Skin epidermis (tissue), 12 donors: ENCODE measurements around the gene PPFIA3.
A peak's percentile ranks its signal among the peaks of the same experiment; 100 is the strongest.

Source experiments
- H3K27ac ChIP-seq, 21 experiments: fragments of 200-600 bp; sonication (generic) in 11 of 21; one replicate each; pipeline ENCODE4 v1.5.0; 2020; ENCODE audit warnings: mild to moderate bottlenecking in 3 of 21, inconsistent platforms in 2 of 21, moderate library complexity in 2 of 21
- H3K4me3 ChIP-seq, 7 experiments: fragments of 200-600 bp; sonication (generic) in 2 of 7; one replicate each; pipeline ENCODE4 v1.5.0; 2020; ENCODE audit warnings: inconsistent platforms in 2 of 7, mild to moderate bottlenecking in 2 of 7, moderate library complexity in 1 of 7

PPFIA3 gene

GRCh38 chr19:49101160-49101559, 18.2 kb upstream of the PPFIA3 start:
- Histone ChIP-seq H3K4me3 (no peak overlapping the region), H3K27ac (no peak overlapping the region)

- Histone ChIP-seq H3K4me3 (no peak overlapping the region), H3K27ac (no peak overlapping the region)
Measured at GRCh38 chr19:49102303-49102702, 17.0 kb upstream of the PPFIA3 start.

- H3K4me3 ChIP-seq, result no peak overlapping the region
- no peak overlapping the region for H3K27ac ChIP-seq
Measured at GRCh38 chr19:49103331-49104085, 15.8 kb upstream of the PPFIA3 start.

- Histone ChIP-seq H3K27ac (no peak overlapping the region), H3K4me3 (no peak overlapping the region)
Measured at GRCh38 chr19:49104229-49104864, 15.0 kb upstream of the PPFIA3 start.

GRCh38 chr19:49106648-49107135, 12.7 kb upstream of the PPFIA3 start:
- no peak overlapping the region for H3K27ac ChIP-seq

GRCh38 chr19:49107625-49108459, 11.5 kb upstream of the PPFIA3 start:
- H3K27ac ChIP-seq, result no peak overlapping the region
- H3K4me3 ChIP-seq, result no peak overlapping the region

More at GRCh38 chr19:49106648-49107135, 12.7 kb upstream of the PPFIA3 start:
- H3K4me3 ChIP-seq, result no peak overlapping the region

- no peak overlapping the region for H3K27ac ChIP-seq
Measured at GRCh38 chr19:49109051-49109450, 10.3 kb upstream of the PPFIA3 start.

GRCh38 chr19:49109569-49110233, 9.6 kb upstream of the PPFIA3 start:
- Histone ChIP-seq H3K27ac (no peak overlapping the region), H3K4me3 (no peak overlapping the region)

More at GRCh38 chr19:49109051-49109450, 10.3 kb upstream of the PPFIA3 start:
- H3K4me3 ChIP-seq, result no peak overlapping the region

GRCh38 chr19:49110567-49110966, 8.8 kb upstream of the PPFIA3 start:
- H3K27ac ChIP-seq, result no peak overlapping the region
- H3K4me3 ChIP-seq, result no peak overlapping the region

GRCh38 chr19:49111218-49111998, 7.9 kb upstream of the PPFIA3 start:
- no peak overlapping the region for H3K27ac ChIP-seq
- H3K4me3 ChIP-seq, result no peak overlapping the region

GRCh38 chr19:49113762-49114629, 5.3 kb upstream of the PPFIA3 start, which contains the start of gene LIN7B:
TSS of gene LIN7B (plus strand) at chr19:49114370. CDS start at chr19:49114405, 35 bp downstream.
- peak within 1 kb of the TSS; percentile 23 to 87 (median 80) for H3K27ac ChIP-seq

GRCh38 chr19:49114630-49115363, 4.5 kb upstream of the PPFIA3 start:
- Histone ChIP-seq H3K27ac (peak overlapping the region; percentile 23 to 87 (median 80)), H3K4me3 (peak overlapping the region; percentile 66 to 96 (median 86))

More at GRCh38 chr19:49113762-49114629, 5.3 kb upstream of the PPFIA3 start, which contains the start of gene LIN7B:
- peak within 1 kb of the TSS; percentile 66 to 96 (median 86) for H3K4me3 ChIP-seq

- H3K4me3 ChIP-seq, result no peak overlapping the region
- H3K27ac ChIP-seq, result no peak overlapping the region
Measured at GRCh38 chr19:49116544-49116943, 2.8 kb upstream of the PPFIA3 start.

GRCh38 chr19:49117677-49118564, 1.4 kb upstream of the PPFIA3 start:
- peak overlapping the region in 20 of 21 experiments; percentile 84 to 97 (median 90) for H3K27ac ChIP-seq
- peak overlapping the region; percentile 48 to 69 (median 57) for H3K4me3 ChIP-seq

GRCh38 chr19:49118565-49119410, 556 bp upstream of the PPFIA3 start, which contains the start of gene C19orf73:
TSS of gene C19orf73 (minus strand) at chr19:49119143. CDS start at chr19:49119022, 121 bp downstream.
- Histone ChIP-seq H3K27ac (peak within 1 kb of the TSS; percentile 3 to 97 (median 89)), H3K4me3 (peak within 1 kb of the TSS; percentile 48 to 69 (median 57))
